ENCODE data around the gene ALDOB. TPM values are rescaled to one million over a fixed set of nuclear protein-coding genes. Genes with fewer than 3 reads are reported as not detected.
A peak's percentile ranks its signal among the peaks of the same experiment; 100 is the strongest.

Gene ALDOB
- total RNA-seq, 4 donors from 2014 or later, result not detected

GRCh38 chr9:101467690-101468089 is 32.1 kb upstream of the ALDOB start:
- intact Hi-C loops (cut with DNase I), result no loop called here
- Histone ChIP-seq H3K36me3 (no peaks in the 10 kb centered on the region), H3K4me1 (no peaks in the 10 kb centered on the region), H3K27ac (no peak overlapping the region), H3K4me3 (replicated peaks in 1 of 3) (no peak overlapping the region), H3K27me3 (no peaks in the 10 kb centered on the region), H3K9me3 (no peaks in the 10 kb centered on the region)
- no peak for DNase-seq
- WGBS, 2 donors, result 84 to 93% methylated on average over 3 of the region's 3 CpGs
- no peak for TF ChIP-seq CTCF (IDR thresholded peaks at IDR 0.05)

GRCh38 chr9:101466863-101467262 is 31.3 kb upstream of the ALDOB start:
- Histone ChIP-seq H3K4me1 (no peaks in the 10 kb centered on the region), H3K36me3 (no peaks in the 10 kb centered on the region), H3K27ac (no peak overlapping the region), H3K4me3 (replicated peaks in 1 of 3) (no peak overlapping the region), H3K9me3 (no peaks in the 10 kb centered on the region), H3K27me3 (no peaks in the 10 kb centered on the region)
- intact Hi-C loops (cut with DNase I), result no loop called here
- WGBS, 2 donors, result 91 to 94% methylated on average over 2 of the region's 2 CpGs
- TF ChIP-seq CTCF (IDR thresholded peaks at IDR 0.05) (no peak), POLR2A (IDR thresholded peaks at IDR 0.05) (no peak)
- no peak for DNase-seq

- 32 to 41% methylated on average over 6 of the region's 6 CpGs for WGBS, 2 donors
Observed at GRCh38 chr9:101465326-101465915, 29.8 kb upstream of the ALDOB start.

GRCh38 chr9:101463397-101463796 is 27.8 kb upstream of the ALDOB start:
- Histone ChIP-seq H3K4me3 (replicated peaks in 1 of 3) (no peak overlapping the region), H3K9me3 (no peaks in the 10 kb centered on the region), H3K4me1 (no peaks in the 10 kb centered on the region), H3K36me3 (no peaks in the 10 kb centered on the region), H3K27ac (no peak overlapping the region), H3K27me3 (no peaks in the 10 kb centered on the region)
- WGBS, 2 donors, result 87 to 89% methylated on average over 2 of the region's 2 CpGs
- intact Hi-C loops (cut with DNase I), result no loop called here
- no peak for TF ChIP-seq POLR2A (IDR thresholded peaks at IDR 0.05)
- no peak for TF ChIP-seq CTCF (IDR thresholded peaks at IDR 0.05)
- no peak for DNase-seq

More at GRCh38 chr9:101465326-101465915, 29.8 kb upstream of the ALDOB start:
- no peak overlapping the region for H3K4me3 ChIP-seq (replicated peaks in 1 of 3)
- no peaks in the 10 kb centered on the region for H3K27me3 ChIP-seq
- H3K36me3 ChIP-seq, result no peaks in the 10 kb centered on the region
- DNase-seq, result peak; percentile 8 to 13
- no peaks in the 10 kb centered on the region for H3K4me1 ChIP-seq
- intact Hi-C loops (cut with DNase I), result no loop called here
- TF ChIP-seq POLR2A (IDR thresholded peaks at IDR 0.05) (no peak), CTCF (IDR thresholded peaks at IDR 0.05) (peak in 3 of 6 experiments; percentile 14 to 23 (median 18))
- H3K9me3 ChIP-seq, result no peaks in the 10 kb centered on the region
- no peak overlapping the region for H3K27ac ChIP-seq

- Histone ChIP-seq H3K4me1 (no peaks in the 10 kb centered on the region), H3K4me3 (replicated peaks in 1 of 3) (no peak overlapping the region), H3K27me3 (no peaks in the 10 kb centered on the region), H3K9me3 (no peaks in the 10 kb centered on the region), H3K27ac (no peak overlapping the region), H3K36me3 (no peaks in the 10 kb centered on the region)
- DNase-seq, result no peak
- 56 to 66% methylated on average over 5 of the region's 5 CpGs for WGBS, 2 donors
- intact Hi-C loops (cut with DNase I), result no loop called here
- no peak for TF ChIP-seq CTCF (IDR thresholded peaks at IDR 0.05)
Observed at GRCh38 chr9:101462558-101462957, 27.0 kb upstream of the ALDOB start.
